Upper lobe of right lung (tissue), 1 donor: Measurements from ENCODE around the gene LYSET. TPM values are rescaled to one million over a fixed set of nuclear protein-coding genes. Genes with fewer than 3 reads are reported as not detected.
"Not testable (repeated sequence)": the region's sequence is repeated elsewhere in the genome, so short reads cannot be mapped to it uniquely, and the experiment has no call there.

Experiments used
- ATAC-seq: fragments of 200-7000 bp; cut with Tn5 transposase; one replicate; pipeline ENCODE4 v1.9.1; 2020; ENCODE audit warnings: mild to moderate bottlenecking, moderate library complexity
- DNase-seq: peaks from one replicate; pipeline ENCODE4 v3.0.0-alpha.2; 2020
- H3K27ac ChIP-seq: fragments of 200-600 bp; one replicate; pipeline ENCODE4 v1.8.0; 2022
- H3K27me3 ChIP-seq: fragments of 200-600 bp; one replicate; pipeline ENCODE4 v1.8.0; 2022; ENCODE audit warnings: mild to moderate bottlenecking
- H3K36me3 ChIP-seq: fragments of 200-600 bp; one replicate; pipeline ENCODE4 v1.8.0; 2022
- H3K4me1 ChIP-seq: fragments of 200-600 bp; one replicate; pipeline ENCODE4 v1.8.0; 2022
- H3K4me3 ChIP-seq: fragments of 200-600 bp; one replicate; pipeline ENCODE4 v1.8.0; 2022; ENCODE audit warnings: mild to moderate bottlenecking
- H3K9me3 ChIP-seq: fragments of 200-600 bp; one replicate; pipeline ENCODE4 v1.8.0; 2022
- CTCF ChIP-seq: fragments of 200-600 bp; IDR thresholded peaks from one replicate; pipeline ENCODE4 v1.8.0; 2022; ENCODE audit warnings: antibody characterized with exemption
- intact Hi-C: fragments of 100-400 bp; cut with DNase I; formaldehyde crosslinking; loops from one replicate; pipeline ENCODE4 v1.11.0; 2022
- total RNA-seq: library from RNA; stranded (reverse); fragmentation: NEBNext Ultra II Directional; extraction: Animal tissue kit (Norgen Biotek cat#: 25700); gene quantifications from one replicate; pipeline ENCODE4 v1.2.1, GENCODE V29; 2021
- donor health status: DM: no; HTN: yes; CAD: no; lungs with severe emphysema.

Gene LYSET
- total RNA-seq, 1 donor from 2014 or later = 33.0 TPM

- Histone ChIP-seq H3K4me3 (no peak overlapping the region), H3K9me3 (no peaks in the 10 kb centered on the region), H3K4me1 (no peaks in the 10 kb centered on the region), H3K27me3 (no peaks in the 10 kb centered on the region), H3K36me3 (no peaks in the 10 kb centered on the region), H3K27ac (no peak overlapping the region)
- TF ChIP-seq CTCF = no peak
- no peak for DNase-seq
- ATAC-seq = no peak
- intact Hi-C loops = no loop called here
Observed at GRCh38 chr14:93155667-93156066, 29.4 kb upstream of the LYSET start.

GRCh38 chr14:93156693-93157369 lies 28.3 kb upstream of the LYSET start:
- H3K27ac ChIP-seq = no peak overlapping the region
- H3K4me1 ChIP-seq = no peaks in the 10 kb centered on the region
- no peak for DNase-seq
- H3K36me3 ChIP-seq = no peaks in the 10 kb centered on the region
- H3K27me3 ChIP-seq = no peaks in the 10 kb centered on the region
- H3K9me3 ChIP-seq = no peaks in the 10 kb centered on the region
- H3K4me3 ChIP-seq = no peak overlapping the region
- TF ChIP-seq CTCF = no peak
- no peak for ATAC-seq
- intact Hi-C loops = no loop called here

GRCh38 chr14:93158349-93158748 lies 26.8 kb upstream of the LYSET start:
- H3K36me3 ChIP-seq, H3K27me3 ChIP-seq, DNase-seq, ATAC-seq, H3K9me3 ChIP-seq, H3K4me3 ChIP-seq, H3K4me1 ChIP-seq, intact Hi-C loops, H3K27ac ChIP-seq: not testable (repeated sequence)

GRCh38 chr14:93159625-93160352 lies 25.3 kb upstream of the LYSET start:
- H3K9me3 ChIP-seq, H3K4me3 ChIP-seq, H3K27ac ChIP-seq, intact Hi-C loops, H3K27me3 ChIP-seq, H3K36me3 ChIP-seq, DNase-seq, ATAC-seq, H3K4me1 ChIP-seq: not testable (repeated sequence)

- intact Hi-C loops = no loop called here
- no peak for DNase-seq
- Histone ChIP-seq H3K27me3 (no peaks in the 10 kb centered on the region), H3K36me3 (no peaks in the 10 kb centered on the region), H3K4me3 (no peak overlapping the region), H3K9me3 (no peaks in the 10 kb centered on the region), H3K4me1 (no peaks in the 10 kb centered on the region), H3K27ac (no peak overlapping the region)
- TF ChIP-seq CTCF = peak; percentile 15
- ATAC-seq = peak; percentile 48
Observed at GRCh38 chr14:93160353-93160801, 24.7 kb upstream of the LYSET start.

- Histone ChIP-seq H3K27ac (no peak overlapping the region), H3K4me3 (no peak overlapping the region), H3K27me3 (no peaks in the 10 kb centered on the region), H3K4me1 (no peaks in the 10 kb centered on the region), H3K9me3 (no peaks in the 10 kb centered on the region), H3K36me3 (no peaks in the 10 kb centered on the region)
- DNase-seq = peak; percentile 26
- intact Hi-C loops = no loop called here
- no peak for TF ChIP-seq CTCF
- ATAC-seq = no peak
Observed at GRCh38 chr14:93161411-93161940, 23.6 kb upstream of the LYSET start.
